AG04449 (cell line): ENCODE measurements around the gene OLFML1.

Experiments used
- CTCF ChIA-PET: fragments of 350-600 bp; formaldehyde crosslinking; extraction: SDS; loops from one replicate; lab custom pipeline; 2021; ENCODE audit warnings: antibody characterized with exemption; lab: Yijun Ruan, JAX
- POLR2A ChIA-PET: fragments of 400-600, 350-600 bp; formaldehyde crosslinking; extraction: SDS; loops from one replicate; lab custom pipeline; 2020; ENCODE audit warnings: antibody characterized with exemption, inconsistent platforms; lab: Yijun Ruan, JAX
- DNase-seq: peaks from one replicate; pipeline ENCODE4 v3.0.0-alpha.2; 2010; ENCODE audit warnings: low read depth, low spot score
- H3K4me3 ChIP-seq: 2 replicates; pipeline ENCODE4 v1.5.1; 2011; ENCODE audit warnings: low read depth, mild to moderate bottlenecking, control low read depth, low read length
- CTCF ChIP-seq: IDR thresholded peaks from one replicate; pipeline ENCODE4 v1.5.1; 2011; ENCODE audit warnings: mild to moderate bottlenecking, moderate library complexity, low read length, control low read depth, inconsistent platforms; ENCODE audit not compliant: insufficient read depth; ENCODE audit errors: missing control alignments

The OLFML1 gene

GRCh38 chr11:7547687-7548086, 62.4 kb downstream of the OLFML1 start:
- no peak overlapping the region for H3K4me3 ChIP-seq
- no peak for TF ChIP-seq CTCF
- POLR2A ChIA-PET = no interaction called here
- CTCF ChIA-PET = interaction anchor here (0.7 to 4.5 kb wide), 6 partner anchors 11 to 130 kb away, joined by 3 to 22 read pairs (median 4); partner anchors contain the start of gene PPFIBP2
- no peak for DNase-seq

DNA sequence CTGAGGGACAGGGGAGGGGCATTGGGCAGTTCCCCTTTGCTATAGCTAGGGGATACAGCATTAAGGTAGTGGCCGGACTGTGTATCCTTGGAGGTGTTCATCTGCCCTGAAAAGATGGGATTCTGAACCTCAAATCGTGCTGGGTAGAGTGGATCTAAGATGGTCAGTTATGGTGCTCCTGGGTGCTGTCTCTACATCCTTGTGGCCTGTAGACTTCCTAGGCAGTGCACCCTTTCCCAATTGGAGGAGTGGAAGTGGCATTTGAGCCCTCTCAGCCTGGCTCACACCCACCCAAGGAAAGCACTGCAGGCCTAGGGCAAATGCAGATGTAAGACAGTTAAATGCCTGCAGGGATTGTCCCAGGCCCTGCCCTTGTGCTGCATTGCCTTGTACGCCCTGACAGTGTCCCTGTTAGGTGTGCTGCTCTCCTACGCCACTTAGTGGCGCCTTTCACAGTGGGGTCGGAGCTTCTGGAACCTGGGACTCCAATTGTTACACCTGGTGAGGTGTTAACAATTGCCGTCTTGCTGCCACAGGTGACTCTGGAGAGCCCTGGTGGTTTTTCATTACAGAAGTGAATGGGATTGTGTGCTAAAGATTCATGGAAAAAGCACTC, 63.5 kb downstream of the OLFML1 start:
- H3K4me3 ChIP-seq = no peak overlapping the region
- no peak for TF ChIP-seq CTCF
- CTCF ChIA-PET = interaction anchor here (0.7 to 4.5 kb wide), 3 partner anchors 12 to 129 kb away, joined by 3 to 22 read pairs (median 4); no protein-coding TSS in a partner anchor
- POLR2A ChIA-PET = no interaction called here
- DNase-seq = no peak

- no peak for TF ChIP-seq CTCF
- ChIA-PET CTCF (interaction anchor here (1.0 to 4.5 kb wide), 4 partner anchors 22 to 145 kb away, joined by 3 to 22 read pairs (median 4); no protein-coding TSS in a partner anchor), POLR2A (no interaction called here)
- no peak overlapping the region for H3K4me3 ChIP-seq
- DNase-seq = no peak
Measured at GRCh38 chr11:7549681-7550080, 64.4 kb downstream of the OLFML1 start.

DNA sequence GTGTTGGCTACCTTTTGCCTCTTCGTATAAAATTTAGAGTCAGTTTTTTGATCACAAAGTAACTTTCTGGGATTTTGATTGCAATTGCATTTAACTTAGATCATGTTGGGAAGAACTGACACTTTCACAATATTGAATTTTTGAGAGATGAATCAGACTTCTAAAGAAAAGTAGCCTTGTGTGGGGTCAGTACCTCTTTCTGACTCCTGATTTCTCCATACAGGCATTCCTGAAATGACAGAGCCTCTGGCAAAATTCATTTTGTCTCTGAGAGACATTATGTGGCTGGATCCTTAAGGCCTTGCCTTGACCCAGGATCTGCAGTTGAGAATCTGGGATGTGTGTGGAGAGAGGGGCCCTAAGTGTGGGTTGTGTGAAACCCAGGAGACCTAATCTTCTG, 66.3 kb downstream of the OLFML1 start:
- no peak for DNase-seq
- CTCF ChIA-PET = interaction anchor here (1.4 to 4.5 kb wide), 2 partner anchors 20 to 114 kb away, joined by 4 to 22 read pairs; no protein-coding TSS in a partner anchor
- POLR2A ChIA-PET = no interaction called here
- TF ChIP-seq CTCF = no peak
- H3K4me3 ChIP-seq = no peak overlapping the region

DNA sequence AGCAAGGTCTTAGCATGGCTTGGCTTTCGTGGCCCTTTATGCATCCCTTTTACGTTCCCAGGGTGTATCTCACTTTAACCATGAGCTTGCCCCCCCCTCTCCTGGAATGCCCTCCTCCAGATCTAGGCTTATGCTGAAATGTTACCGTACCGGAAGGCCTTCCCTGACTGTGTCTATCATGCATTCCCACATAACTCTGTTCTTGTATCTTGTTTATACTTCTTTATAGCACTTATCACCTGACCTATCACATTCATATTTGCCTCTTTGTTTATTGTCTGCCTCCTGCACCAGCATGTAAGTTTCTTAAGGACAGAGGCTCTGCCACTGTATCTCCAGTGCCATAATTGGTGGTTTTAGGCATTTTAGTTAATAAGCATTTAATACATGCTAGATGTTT, 67.4 kb downstream of the OLFML1 start:
- TF ChIP-seq CTCF = no peak
- ChIA-PET POLR2A (no interaction called here), CTCF (interaction anchor here (1.0 to 1.4 kb wide), 2 partner anchors 19 to 113 kb away, joined by 4 to 7 read pairs; no protein-coding TSS in a partner anchor)
- H3K4me3 ChIP-seq = no peak overlapping the region
- no peak for DNase-seq

DNA sequence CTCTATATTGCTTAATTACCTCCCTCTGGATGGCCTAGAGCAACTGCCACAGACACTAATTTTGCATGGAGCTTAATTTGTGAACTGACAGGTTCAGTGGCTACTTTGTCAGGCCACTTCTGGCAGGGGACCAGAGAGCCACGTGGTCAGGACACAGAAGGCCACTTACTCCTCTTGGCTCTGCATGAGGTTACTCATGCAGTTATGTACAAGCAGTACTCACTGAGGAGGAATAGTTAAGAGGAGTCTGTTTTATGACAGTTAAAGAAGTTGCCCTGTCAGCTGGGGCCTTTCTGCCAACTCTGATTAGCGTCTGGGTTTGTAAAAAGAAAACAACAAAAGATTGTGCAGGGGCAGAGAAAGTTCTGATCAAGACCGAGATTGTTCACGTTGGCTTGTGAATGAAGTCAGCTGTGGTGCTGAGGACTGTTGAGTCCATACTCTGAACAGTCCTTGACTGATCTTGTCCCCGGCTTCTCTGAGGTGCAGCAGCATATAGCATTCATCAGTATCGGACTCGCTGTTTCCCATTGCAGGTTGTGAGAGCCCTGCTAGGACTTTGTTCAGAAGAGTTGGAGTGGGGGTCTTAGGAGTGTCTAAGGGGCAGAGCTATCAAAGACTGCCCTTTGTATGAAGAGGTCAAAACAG, 69.9 kb downstream of the OLFML1 start:
- no peak overlapping the region for H3K4me3 ChIP-seq
- no peak for DNase-seq
- TF ChIP-seq CTCF = no peak
- ChIA-PET CTCF (interaction anchor here (0.8 kb wide), 1 partner anchor 14 kb away, joined by 3 read pairs; no protein-coding TSS in a partner anchor), POLR2A (no interaction called here)
